ENCODE results near the gene MYO18B.
"Not testable (repeated sequence)": the region's sequence is repeated elsewhere in the genome, so short reads cannot be mapped to it uniquely, and the experiment has no call there.

The MYO18B gene

GRCh38 chr22:25741692-25742626, at the start of gene MYO18B:
TSS of gene MYO18B (plus strand) at chr22:25742188. CDS start at chr22:25761093, 18,905 bp downstream.
- DNase-seq = no peak

DNA sequence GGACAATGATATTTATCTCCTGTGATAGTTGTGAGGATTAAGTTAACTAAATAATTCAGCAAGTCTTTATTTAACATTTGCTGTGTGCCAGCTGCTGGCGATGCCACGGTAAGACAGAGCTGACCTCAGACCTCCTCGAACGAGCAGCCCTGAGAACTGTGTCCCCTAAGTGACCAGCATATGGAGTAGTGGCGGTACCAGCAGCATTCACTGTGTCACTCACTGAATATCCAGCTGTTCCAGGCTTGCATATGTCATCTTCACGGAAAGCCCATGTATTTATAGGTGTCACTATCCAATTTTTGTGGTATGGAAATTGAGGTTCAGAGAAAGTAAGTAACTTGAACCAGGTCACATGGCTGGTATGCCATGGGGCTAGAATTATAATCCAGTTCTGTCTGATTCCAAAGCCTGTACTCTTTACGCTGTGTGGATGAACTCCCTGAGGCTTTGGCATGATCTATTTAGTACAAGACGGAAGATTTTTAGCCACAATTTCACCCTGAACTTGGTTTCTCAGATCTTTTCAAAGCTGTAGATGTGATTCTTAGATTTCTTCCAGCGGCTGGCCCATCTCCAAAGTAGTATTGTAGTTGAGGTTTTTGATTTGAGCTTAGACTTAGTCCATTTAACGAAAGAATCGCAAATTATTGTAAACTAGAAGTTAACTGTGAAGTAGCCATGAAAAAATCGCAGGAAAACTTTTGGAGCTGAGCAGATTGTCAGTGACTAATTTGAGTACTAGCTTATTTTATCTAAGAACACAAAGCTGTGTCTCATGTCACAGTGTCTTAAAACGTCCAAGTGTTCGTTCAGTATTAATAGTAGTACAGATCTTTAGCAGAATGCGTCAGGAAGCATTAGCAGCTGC, 49.4 kb upstream of the MYO18B start:
- DNase-seq = no peak

- DNase-seq = no peak
These were observed 48.8 kb upstream of the MYO18B start for GRCh38 chr22:25693268-25693565.

GRCh38 chr22:25694196-25694907, 47.6 kb upstream of the MYO18B start:
- no peak for DNase-seq

GRCh38 chr22:25695146-25695545, 46.8 kb upstream of the MYO18B start:
- no peak for DNase-seq

DNA sequence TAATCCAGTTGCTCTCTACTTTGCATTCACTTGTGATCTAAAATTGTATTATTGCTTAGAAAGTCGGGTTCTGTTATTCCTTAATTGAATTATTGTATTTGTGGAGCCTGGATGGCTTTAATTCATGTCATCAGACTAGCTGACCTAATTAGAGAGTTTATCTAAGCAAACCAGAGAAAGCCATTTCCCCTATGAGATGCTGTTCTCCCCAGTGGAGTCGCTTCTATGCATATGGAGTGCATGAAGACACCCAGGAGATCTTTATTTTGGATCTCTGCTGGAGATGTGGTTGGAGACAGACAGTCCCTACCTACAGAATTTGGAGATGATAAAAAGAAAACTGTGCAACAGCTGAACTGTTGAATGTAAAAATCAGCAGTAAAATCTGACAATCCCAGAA, 45.2 kb upstream of the MYO18B start:
- DNase-seq = no peak

DNA sequence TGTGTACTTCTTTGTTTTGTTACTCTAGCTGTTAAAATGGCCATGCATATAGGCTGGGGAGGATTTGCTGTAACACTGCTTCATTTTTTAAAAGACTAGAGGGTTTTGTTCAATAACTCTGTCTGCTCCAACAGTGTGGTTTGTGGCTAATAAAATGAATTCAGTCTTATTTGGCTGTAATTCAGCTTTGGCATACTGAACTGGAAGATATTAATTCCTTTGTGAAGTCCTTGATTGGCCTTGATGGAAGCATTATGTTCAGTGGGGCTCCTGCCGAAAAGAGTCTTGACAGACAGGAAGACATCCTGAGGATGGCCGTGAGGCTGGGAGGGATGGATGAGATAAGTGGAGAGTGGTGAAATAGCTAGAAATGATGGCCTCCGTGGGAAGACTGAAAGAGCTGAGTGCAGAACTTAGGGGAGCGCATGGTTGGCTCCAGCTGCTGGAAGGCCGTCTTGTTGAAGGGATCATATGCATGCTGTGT, 44.8 kb upstream of the MYO18B start:
- no peak for DNase-seq

DNA sequence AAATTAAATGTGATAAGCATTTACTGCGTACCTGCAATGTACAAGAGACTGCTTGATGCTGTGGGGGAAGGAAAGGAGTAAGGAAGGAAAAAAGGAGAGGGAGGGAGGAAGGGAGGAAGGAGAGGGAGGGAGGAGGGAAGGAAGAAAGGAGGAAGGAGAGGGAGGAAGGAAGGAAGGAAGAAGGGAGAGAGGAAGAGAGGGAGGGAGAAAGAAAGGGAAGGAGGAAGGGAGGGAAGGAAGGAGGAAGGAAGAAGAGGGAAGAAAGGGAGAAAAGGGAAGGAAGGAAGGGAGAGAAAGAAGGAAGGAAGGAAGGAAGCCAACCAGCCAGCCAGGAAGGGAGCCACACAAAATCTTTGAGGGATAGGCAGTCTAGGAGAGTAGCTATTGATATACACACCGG, 44.0 kb upstream of the MYO18B start:
- no peak for DNase-seq

- no peak for DNase-seq
These were observed 43.5 kb upstream of the MYO18B start for GRCh38 chr22:25698461-25698860.

DNA sequence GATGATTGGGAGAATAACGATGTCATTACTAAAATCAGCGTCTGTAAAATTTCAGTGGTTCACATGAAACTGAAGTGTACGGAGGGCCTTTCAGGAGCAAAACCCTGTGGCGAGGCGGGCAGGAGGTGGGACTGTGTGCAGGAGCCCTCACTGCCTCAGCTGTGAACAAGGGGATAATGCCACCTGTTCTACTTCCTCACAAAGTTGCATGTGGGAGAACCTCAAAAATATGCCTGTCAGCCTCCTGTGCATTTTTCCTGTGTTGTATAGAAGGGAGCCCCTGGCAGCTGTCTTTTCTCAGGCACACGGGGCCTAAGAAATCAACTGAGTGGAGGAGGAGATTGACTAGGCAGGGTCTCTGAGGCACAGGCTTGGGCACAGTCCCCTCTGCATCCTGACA, 43.0 kb upstream of the MYO18B start:
- no peak for DNase-seq

DNA sequence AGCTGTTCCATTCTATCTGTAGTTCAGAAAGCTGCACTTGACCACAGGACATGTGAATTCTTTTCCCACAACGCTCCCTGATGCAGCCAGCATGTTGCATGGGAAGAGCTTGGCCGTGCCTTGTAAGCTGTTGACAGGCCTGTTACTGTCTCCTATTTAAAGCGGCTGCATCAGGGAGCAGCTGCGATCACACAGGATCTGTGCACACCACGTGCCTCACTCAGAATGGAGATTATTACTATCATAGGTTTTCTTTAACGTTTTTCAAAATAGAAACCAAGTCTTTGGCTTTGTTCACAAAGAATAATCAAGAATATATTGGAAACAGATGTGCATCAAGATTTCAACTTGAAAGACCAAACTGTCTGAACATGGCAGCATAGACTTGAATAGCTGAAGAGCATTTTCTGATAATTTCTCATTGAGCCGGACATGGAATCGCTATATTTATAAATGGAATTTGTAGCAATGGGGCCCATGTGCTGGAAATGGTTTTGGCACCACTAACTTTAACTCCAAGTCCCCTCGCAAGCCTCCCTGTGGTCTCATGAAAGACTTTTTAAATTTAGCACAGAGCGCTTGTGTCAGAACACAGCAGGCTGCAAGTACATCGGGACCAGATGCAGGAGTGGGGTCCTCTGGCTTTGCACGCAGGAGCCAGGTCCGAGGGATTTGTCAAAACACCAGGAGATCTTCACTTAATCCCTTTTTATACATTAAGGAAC, 40.8 kb upstream of the MYO18B start:
- DNase-seq = no peak

DNA sequence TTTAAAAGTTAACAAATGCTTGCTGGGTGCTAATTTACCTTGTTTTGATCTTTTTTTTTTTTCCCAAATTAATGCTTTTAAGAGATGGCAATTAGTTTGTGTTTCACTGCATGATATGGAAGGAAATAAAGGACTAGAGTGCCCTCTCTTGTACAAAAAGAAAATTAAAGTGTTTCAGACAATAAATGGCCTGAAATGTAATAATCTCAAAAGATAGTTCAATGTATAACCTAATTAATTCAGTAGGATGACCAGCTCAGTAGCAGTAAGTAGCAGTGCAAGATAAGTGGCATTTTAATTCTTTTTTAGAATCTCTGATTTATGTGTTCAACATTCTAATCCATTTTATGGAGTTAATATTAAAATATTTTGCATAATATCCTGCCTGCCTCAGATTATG, 39.9 kb upstream of the MYO18B start:
- DNase-seq = peak; percentile 65

DNA sequence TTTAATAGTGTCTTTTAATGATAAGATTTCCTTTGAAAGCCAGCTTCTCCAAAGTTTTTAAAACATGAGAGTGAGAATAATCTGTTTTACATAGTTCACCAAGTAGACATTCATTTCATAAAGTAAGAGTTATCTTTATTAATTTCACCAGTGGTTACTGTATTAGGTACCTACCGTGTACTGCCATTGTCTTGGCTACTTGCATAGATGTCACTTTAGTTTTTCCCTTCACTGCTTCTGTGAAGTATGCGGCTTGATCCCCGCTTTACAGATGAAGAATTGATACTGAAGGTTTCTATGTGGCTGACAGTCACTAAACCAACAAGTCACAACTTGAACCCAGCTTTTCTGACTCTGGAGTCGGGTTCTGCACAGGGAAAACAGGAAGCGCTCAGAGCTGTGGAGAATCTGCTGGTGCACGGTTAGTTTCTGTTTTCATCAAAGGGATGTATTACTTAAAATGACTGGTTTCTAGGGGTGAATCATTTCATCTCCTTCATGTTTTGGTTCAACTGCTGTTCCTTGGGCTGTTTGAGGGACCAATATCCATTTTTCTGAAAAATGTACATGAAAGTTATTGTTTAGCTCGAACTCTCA, 39.3 kb upstream of the MYO18B start:
- DNase-seq = no peak

DNA sequence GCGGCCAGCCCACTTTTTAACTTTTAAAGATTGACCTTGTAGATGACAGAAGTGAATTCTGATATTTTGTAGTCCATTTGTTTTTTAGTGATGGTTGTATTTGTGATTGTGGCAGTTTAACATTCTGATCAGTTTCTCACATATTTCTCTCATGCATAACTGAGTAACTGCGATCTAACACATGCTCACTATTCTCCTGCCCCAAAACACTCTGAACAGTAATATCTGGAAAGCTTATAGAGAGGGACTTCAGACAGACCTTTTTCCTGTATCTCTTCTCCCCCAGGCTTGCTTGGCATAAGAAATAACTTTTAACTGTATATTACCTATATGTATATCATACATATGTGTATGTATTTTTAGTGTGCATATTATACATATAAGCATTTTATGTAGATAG, 37.3 kb upstream of the MYO18B start:
- DNase-seq = no peak

DNA sequence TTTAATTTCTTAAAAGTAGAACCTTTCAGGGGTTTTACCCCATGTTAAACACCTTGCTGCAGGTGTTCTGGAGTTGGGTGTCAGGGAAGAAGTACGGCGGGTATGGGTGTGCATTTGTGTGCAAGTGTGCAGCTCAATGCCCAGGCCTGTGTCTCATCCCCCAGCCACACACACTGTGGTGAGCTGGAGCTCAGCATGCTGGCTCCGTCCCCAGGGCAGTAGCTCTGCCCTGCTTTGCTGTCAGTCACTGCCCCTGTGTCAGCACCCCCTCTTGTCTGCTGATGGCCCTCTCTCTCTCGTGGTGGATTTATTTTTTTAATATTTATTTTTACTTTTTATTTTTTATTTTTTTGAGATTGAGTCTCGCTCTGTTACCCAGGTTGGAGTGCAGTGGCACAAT, 35.8 kb upstream of the MYO18B start:
- DNase-seq = no peak

GRCh38 chr22:25708430-25708829, 33.6 kb upstream of the MYO18B start:
- DNase-seq = not testable (repeated sequence)

GRCh38 chr22:25709758-25710157, 32.2 kb upstream of the MYO18B start:
- DNase-seq = no peak

DNA sequence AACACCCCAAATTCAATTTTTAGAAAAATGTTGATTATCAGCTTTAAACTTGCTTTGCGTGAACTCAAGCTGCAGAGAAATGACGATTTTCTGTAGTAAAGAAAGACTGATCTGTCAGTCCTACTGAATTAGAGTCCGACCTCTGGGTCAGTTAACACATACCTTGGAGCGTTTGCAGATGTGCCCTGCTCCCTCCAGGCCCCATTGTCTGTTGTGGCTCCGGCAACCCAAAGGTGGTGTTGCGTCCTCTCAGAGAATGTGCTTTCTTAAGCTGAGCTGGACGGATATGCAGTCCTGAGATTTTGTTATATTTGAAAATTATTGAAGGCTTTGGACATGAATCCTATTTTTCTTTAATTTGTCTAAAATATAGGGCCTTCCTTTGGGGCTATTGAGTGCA, 31.5 kb upstream of the MYO18B start:
- DNase-seq = no peak

- no peak for DNase-seq
These were observed 30.5 kb upstream of the MYO18B start for GRCh38 chr22:25711491-25711890.

- no peak for DNase-seq
These were observed 29.2 kb upstream of the MYO18B start for GRCh38 chr22:25712661-25713400.

DNA sequence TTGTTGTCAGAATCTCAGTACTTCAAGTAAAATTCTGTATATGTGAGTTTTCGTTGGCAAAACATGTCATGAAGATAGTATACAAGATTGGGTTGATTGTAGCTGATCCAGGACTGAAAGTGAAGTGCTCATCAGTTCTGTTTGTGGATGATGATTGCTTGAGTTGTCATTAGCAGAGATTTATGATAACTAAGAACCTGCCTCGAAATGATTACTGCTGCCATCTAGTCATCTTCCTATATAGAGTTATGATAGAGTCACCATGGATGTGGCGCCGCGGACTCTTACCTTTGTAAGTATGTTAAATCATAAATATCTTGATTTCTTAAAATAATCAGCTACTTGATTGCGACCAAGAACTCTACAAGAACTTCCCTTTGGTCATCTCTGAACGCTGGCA, 27.9 kb upstream of the MYO18B start:
- no peak for DNase-seq

Data from NCI-H1105 treated with DMSO at 0.1 percent for 48 hours (cell line).